Panc1 (cell line): ENCODE data around the gene STRN3. TPM values are rescaled to one million over a fixed set of nuclear protein-coding genes. Genes with fewer than 3 reads are reported as not detected.

Experiments used
- ATAC-seq: fragments of 200-7000 bp; cut with Tn5 transposase; 2 replicates; pipeline ENCODE4 v1.9.1; 2020; ENCODE audit warnings: mild to moderate bottlenecking, moderate library complexity
- BruUV-seq: library from RNA; stranded (reverse); fragments of 400-500 nt; replicated peaks from 2 replicates; lab custom pipeline; 2021; lab: Mats Ljungman, UMichigan
- CTCF ChIA-PET: fragments of 300-600 bp; sonication (Branson Sonifier 250); formaldehyde crosslinking; loops from one replicate; lab custom pipeline; 2022; ENCODE audit warnings: antibody characterized with exemption; lab: Charles Lee
- POLR2A ChIA-PET: fragments of 300-600 bp; sonication (Branson Sonifier 250); formaldehyde crosslinking; loops from one replicate; lab custom pipeline; 2022; ENCODE audit warnings: antibody characterized with exemption; lab: Charles Lee
- DNase-seq: peaks from one replicate; pipeline ENCODE4 v3.0.0-alpha.2; 2010; ENCODE audit warnings: low read depth, low spot score
- H3K27ac ChIP-seq: 2 replicates; pipeline ENCODE4 v1.5.1; 2011; ENCODE audit warnings: mild to moderate bottlenecking, low read length, inconsistent platforms
- H3K27me3 ChIP-seq: fragments of 200-500 bp; sonication (Bioruptor generic); 2 replicates; pipeline ENCODE4 v1.6.0; 2014; ENCODE audit warnings: low read length, inconsistent platforms; ENCODE audit not compliant: control insufficient read depth, insufficient read depth
- H3K36me3 ChIP-seq: fragments of 200-500 bp; sonication (Bioruptor generic); 2 replicates; pipeline ENCODE4 v1.5.1; 2014; ENCODE audit warnings: inconsistent platforms, mild to moderate bottlenecking, low read length, moderate library complexity; ENCODE audit not compliant: control insufficient read depth, insufficient read depth
- H3K4me1 ChIP-seq: 2 replicates; pipeline ENCODE4 v1.5.1; 2011; ENCODE audit warnings: inconsistent platforms, mild to moderate bottlenecking, low read length, moderate library complexity; ENCODE audit not compliant: control insufficient read depth, insufficient read depth
- H3K4me3 ChIP-seq, 2 experiments: 2 replicates each; pipeline ENCODE4 v1.5.1; 2011 to 2012; ENCODE audit warnings: low read depth in 2 of 2, low read length in 2 of 2, mild to moderate bottlenecking in 2 of 2, inconsistent platforms in 1 of 2, moderate library complexity in 1 of 2
- H3K9me3 ChIP-seq: fragments of 200-500 bp; sonication (Bioruptor generic); 2 replicates; pipeline ENCODE4 v1.5.1; 2014; ENCODE audit warnings: low read depth, mild to moderate bottlenecking, inconsistent platforms, low read length, moderate library complexity; ENCODE audit not compliant: control insufficient read depth, insufficient read depth
- POLR2AphosphoS5 ChIP-seq: IDR thresholded peaks from 2 replicates; pipeline ENCODE4 v1.6.1; 2012; ENCODE audit warnings: mild to moderate bottlenecking, low read depth, low read length, moderate library complexity
- REST ChIP-seq, 2 experiments: IDR thresholded peaks; 2 replicates each; pipeline ENCODE4 v1.6.1; 2011 to 2012; ENCODE audit warnings: low read depth in 2 of 2, control low read depth in 1 of 2, low read length in 1 of 2, mild to moderate bottlenecking in 1 of 2, moderate library complexity in 1 of 2; ENCODE audit not compliant: insufficient read depth in 1 of 2
- SIN3A ChIP-seq: IDR thresholded peaks from 2 replicates; pipeline ENCODE4 v1.6.1; 2012; ENCODE audit warnings: low read depth, mild to moderate bottlenecking, low read length, moderate library complexity, borderline replicate concordance; ENCODE audit not compliant: insufficient read depth
- TCF7L2 ChIP-seq: IDR thresholded peaks from 2 replicates; pipeline ENCODE4 v1.6.1; 2011; ENCODE audit warnings: mild to moderate bottlenecking, low read depth, low read length, inconsistent platforms
- in situ Hi-C: cut with HindIII; loops from 2 replicates; pipeline ENCODE4 v1.10.0; 2016; ENCODE audit warnings: low sequenced_read_pairs, low pct_unique_long_range_greater_than_20kb
- intact Hi-C: fragments of 100-400 bp; cut with micrococcal nuclease; formaldehyde crosslinking; loops from one replicate; pipeline ENCODE4 v1.10.0; 2022; ENCODE audit not compliant: unreplicated experiment
- total RNA-seq: library from RNA; stranded (reverse); gene quantifications from one replicate; pipeline ENCODE4 v1.2.1, GENCODE V29; 2021; ENCODE audit not compliant: unreplicated experiment
- TF ChIP-seq, protein P1 (sequence below): fragments of 450-650 bp; IDR thresholded peaks from 2 replicates; pipeline ENCODE4 v1.5.1; 2017; ENCODE audit warnings: mild to moderate bottlenecking

The STRN3 gene
- total RNA-seq, 1 experiment from 2014 or later, result 29.2 TPM

DNA sequence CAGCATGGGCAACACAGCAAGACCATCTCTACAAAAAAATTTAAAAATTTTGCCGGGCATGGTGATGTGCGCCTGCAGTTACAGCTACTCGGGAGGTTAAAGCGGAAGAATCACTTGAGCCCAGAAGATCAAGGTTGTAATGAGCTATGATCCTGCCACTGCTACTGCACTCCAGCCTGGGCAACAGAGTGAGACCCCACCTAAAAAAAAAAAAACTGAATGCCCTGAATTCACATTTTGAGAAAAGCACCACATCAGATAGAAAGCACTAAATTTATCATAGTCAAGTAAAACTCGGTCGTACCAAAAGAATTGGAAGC, 24.9 kb downstream of the STRN3 start:
- intact Hi-C loops (no loop called here), in situ Hi-C loops (no loop called here)
- H3K27ac ChIP-seq, result no peak overlapping the region
- no peak for TF ChIP-seq POLR2AphosphoS5
- TF ChIP-seq REST (IDR thresholded peaks at IDR 0.05; ENCODE audit: insufficient read depth in 1 of 2, low read depth in 2 of 2, low read length in 1 of 2), result no peak
- TF ChIP-seq, protein P1, sequence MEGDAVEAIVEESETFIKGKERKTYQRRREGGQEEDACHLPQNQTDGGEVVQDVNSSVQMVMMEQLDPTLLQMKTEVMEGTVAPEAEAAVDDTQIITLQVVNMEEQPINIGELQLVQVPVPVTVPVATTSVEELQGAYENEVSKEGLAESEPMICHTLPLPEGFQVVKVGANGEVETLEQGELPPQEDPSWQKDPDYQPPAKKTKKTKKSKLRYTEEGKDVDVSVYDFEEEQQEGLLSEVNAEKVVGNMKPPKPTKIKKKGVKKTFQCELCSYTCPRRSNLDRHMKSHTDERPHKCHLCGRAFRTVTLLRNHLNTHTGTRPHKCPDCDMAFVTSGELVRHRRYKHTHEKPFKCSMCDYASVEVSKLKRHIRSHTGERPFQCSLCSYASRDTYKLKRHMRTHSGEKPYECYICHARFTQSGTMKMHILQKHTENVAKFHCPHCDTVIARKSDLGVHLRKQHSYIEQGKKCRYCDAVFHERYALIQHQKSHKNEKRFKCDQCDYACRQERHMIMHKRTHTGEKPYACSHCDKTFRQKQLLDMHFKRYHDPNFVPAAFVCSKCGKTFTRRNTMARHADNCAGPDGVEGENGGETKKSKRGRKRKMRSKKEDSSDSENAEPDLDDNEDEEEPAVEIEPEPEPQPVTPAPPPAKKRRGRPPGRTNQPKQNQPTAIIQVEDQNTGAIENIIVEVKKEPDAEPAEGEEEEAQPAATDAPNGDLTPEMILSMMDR, result no peak
- no peak for TF ChIP-seq TCF7L2
- no peak for TF ChIP-seq SIN3A
- no peaks in the 10 kb centered on the region for H3K36me3 ChIP-seq
- ChIA-PET POLR2A (no interaction called here), CTCF (no interaction called here)
- no peaks in the 10 kb centered on the region for H3K9me3 ChIP-seq
- no peak overlapping the region for H3K4me3 ChIP-seq
- H3K27me3 ChIP-seq, result no peaks in the 10 kb centered on the region
- H3K4me1 ChIP-seq, result peaks cover 4% of the 10 kb centered on the region; the same call in 1 of the 2 replicates
- ATAC-seq (no peak), DNase-seq (no peak)
- BruUV-seq, result no TSS peak

DNA sequence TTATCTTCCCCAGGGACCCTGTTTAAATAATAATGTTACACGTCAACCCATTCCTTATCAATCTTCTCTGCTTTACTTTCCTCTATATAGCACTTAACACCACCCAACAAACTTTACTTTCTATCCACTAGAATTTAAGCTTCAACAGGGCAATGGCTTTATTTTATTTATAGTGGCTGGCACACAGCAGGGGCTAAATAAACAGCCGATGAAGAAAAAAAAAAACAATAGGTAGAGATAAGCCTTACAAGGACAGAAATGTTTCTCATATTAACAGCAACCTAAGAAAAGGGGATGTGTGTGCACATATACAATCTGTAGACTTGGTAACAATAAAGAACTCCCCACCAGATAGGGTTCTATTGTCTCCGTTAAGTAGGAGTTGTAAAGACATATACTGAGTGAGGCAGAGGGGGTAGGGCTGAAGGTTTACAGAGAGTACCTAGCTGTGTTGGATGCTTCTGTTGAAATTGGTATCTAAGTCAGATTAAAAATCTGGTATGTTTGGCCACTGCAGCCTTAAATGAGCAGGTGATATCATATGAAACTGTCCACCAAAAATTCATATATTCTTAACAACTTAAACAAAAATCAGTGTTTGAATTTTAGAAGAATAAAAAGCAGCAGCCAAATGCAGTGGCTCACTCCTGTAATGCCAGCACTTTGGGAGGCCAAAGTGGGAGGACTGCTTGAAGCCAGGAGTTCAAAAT, 25.4 kb downstream of the STRN3 start:
- Histone ChIP-seq H3K36me3 (no peaks in the 10 kb centered on the region), H3K27ac (no peak overlapping the region), H3K4me3 (no peak overlapping the region), H3K9me3 (no peaks in the 10 kb centered on the region), H3K4me1 (peaks cover 5% of the 10 kb centered on the region; the same call in 1 of the 2 replicates), H3K27me3 (no peaks in the 10 kb centered on the region)
- CTCF ChIA-PET, result no interaction called here
- intact Hi-C loops (no loop called here), in situ Hi-C loops (no loop called here)
- DNase-seq (no peak), ATAC-seq (no peak)
- TF ChIP-seq, protein P1, result no peak
- TF ChIP-seq SIN3A (no peak), POLR2AphosphoS5 (no peak), REST (IDR thresholded peaks at IDR 0.05; ENCODE audit: insufficient read depth in 1 of 2, low read depth in 2 of 2, low read length in 1 of 2) (no peak), TCF7L2 (no peak)
- BruUV-seq, result no TSS peak
- POLR2A ChIA-PET, result no interaction called here
